ENCODE data around the gene CELF4. TPM values are rescaled to one million over a fixed set of nuclear protein-coding genes. Genes with fewer than 3 reads are reported as not detected.

CELF4 gene
- polyA plus RNA-seq, 1 experiment, result not detected

DNA sequence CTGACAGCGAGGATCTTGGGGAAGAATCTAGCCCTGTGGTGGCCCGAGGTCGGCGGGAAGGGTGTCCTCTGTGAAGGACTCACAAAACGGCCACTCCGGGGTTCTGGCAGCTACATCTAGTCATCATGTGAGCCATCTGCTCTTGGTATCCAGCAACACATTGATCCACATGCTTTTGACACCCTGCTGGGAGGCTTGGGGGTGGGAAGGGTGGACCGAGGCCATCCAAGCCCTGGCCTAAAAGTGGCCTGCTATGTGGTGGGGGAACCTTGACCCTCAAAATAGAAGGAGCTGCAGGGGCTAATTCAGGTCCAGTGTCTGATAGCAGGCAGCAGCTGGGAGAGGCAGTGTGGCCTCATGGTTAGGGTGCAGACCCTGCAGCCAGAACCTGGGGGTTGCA is 145.7 kb downstream of the CELF4 start:
- ChIA-PET CTCF (no interaction called here), POLR2A (no interaction called here)
- Histone ChIP-seq H3K4me3 (ENCODE audit: low read depth, low read length) (no peak overlapping the region), H3K36me3 (ENCODE audit: control insufficient read depth, insufficient read depth, low read length) (no peaks in the 10 kb centered on the region), H3K27me3 (ENCODE audit: control insufficient read depth, insufficient read depth, low read length) (no peaks in the 10 kb centered on the region)
- TF ChIP-seq, protein P1, sequence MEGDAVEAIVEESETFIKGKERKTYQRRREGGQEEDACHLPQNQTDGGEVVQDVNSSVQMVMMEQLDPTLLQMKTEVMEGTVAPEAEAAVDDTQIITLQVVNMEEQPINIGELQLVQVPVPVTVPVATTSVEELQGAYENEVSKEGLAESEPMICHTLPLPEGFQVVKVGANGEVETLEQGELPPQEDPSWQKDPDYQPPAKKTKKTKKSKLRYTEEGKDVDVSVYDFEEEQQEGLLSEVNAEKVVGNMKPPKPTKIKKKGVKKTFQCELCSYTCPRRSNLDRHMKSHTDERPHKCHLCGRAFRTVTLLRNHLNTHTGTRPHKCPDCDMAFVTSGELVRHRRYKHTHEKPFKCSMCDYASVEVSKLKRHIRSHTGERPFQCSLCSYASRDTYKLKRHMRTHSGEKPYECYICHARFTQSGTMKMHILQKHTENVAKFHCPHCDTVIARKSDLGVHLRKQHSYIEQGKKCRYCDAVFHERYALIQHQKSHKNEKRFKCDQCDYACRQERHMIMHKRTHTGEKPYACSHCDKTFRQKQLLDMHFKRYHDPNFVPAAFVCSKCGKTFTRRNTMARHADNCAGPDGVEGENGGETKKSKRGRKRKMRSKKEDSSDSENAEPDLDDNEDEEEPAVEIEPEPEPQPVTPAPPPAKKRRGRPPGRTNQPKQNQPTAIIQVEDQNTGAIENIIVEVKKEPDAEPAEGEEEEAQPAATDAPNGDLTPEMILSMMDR (IDR thresholded peaks at IDR 0.05; ENCODE audit: insufficient read depth, low read depth, low read length), result no peak
- no peak for DNase-seq (ENCODE audit: low read depth)

DNA sequence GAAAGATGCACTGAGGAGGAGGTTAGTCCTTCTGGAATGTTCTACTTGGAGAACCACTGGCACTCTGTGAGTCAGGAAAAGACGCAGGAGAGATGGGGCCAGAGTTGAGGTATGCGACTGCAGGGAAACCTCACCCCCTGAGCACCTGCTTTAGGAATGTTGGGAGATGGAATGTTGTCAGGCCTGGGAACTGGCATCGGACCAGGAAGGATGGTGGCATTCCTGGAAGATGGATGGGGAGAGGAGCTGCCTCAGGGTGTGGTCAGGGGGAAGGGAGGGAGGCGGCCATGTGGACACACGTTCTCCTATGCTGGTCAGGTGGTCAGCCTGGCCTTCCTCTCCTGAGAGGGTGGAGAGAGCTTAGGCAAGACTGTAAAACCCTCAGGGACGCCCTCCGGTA is 146.3 kb downstream of the CELF4 start:
- H3K4me3 ChIP-seq (ENCODE audit: low read depth, low read length), result no peak overlapping the region
- peak; percentile 41 for DNase-seq (ENCODE audit: low read depth)
- POLR2A ChIA-PET, result no interaction called here
- H3K27me3 ChIP-seq (ENCODE audit: control insufficient read depth, insufficient read depth, low read length), result no peaks in the 10 kb centered on the region
- H3K36me3 ChIP-seq (ENCODE audit: control insufficient read depth, insufficient read depth, low read length), result no peaks in the 10 kb centered on the region
- CTCF ChIA-PET, result interaction anchor here (0.5 kb wide), 1 partner anchor 78 kb away, joined by 3 read pairs; no protein-coding TSS in a partner anchor
- TF ChIP-seq, protein P1 (IDR thresholded peaks at IDR 0.05; ENCODE audit: insufficient read depth, low read depth, low read length), result no peak

DNA sequence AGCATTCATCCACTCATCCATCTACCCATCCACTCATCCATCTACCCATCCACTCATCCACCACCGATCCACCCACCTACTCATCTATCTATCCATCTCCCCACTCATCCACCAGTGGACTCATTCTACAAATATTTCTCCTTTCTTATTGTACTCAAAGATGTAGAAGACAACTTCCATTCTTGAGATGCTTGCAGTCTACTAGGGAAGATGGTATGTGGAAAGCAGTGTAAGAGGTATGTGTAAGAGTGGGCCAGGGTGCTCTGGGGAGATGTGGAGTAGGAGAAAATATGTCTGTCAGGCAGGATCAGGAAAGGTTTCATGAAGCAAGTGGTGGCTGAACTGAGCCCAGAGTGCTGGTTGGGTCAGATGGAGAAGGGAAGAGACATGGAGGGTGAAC is 150.8 kb downstream of the CELF4 start:
- TF ChIP-seq, protein P1 (IDR thresholded peaks at IDR 0.05; ENCODE audit: insufficient read depth, low read depth, low read length), result no peak
- H3K4me3 ChIP-seq (ENCODE audit: low read depth, low read length), result no peak overlapping the region
- POLR2A ChIA-PET, result no interaction called here
- DNase-seq (ENCODE audit: low read depth), result no peak
- no peaks in the 10 kb centered on the region for H3K27me3 ChIP-seq (ENCODE audit: control insufficient read depth, insufficient read depth, low read length)
- CTCF ChIA-PET, result no interaction called here
- no peaks in the 10 kb centered on the region for H3K36me3 ChIP-seq (ENCODE audit: control insufficient read depth, insufficient read depth, low read length)

DNA sequence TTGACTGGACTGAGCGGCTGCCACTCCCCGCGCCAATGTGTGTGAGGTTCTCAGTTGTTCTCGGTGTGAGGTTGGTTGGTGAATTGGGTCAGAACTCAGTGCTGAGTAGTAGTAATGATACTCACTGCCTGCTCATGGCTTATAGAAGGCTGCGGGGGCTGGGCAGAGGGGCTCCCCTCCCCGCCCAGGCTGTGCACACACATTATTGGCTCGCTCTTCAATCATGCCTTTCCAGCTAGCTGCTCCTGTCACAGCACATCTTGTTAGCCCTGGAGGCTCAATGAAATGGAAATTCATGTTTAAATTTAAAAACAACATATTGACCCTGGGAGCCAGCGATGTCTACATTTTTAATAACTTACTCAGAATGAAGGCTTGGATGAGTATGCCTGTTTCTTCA is 152.8 kb downstream of the CELF4 start:
- CTCF ChIA-PET, result no interaction called here

DNA sequence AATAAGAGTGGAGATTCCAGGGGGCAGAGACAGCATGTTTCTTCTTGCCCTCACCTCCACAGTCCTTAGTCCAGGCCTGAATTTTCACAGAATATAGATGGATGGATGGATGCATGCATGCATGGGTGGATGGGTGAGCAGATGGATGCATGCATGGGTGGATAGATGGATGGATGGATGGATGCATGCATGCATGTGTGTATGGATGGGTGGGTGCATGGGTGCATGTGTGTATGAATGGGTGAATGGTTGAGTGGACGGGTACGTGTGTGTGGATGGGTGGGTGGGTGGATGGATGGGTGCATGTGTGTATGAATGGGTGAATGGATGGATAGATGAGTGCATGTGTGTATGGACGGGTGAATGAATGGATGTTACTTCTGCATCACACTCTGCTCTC is 153.3 kb downstream of the CELF4 start:
- ChIA-PET POLR2A (no interaction called here), CTCF (no interaction called here)
- Histone ChIP-seq H3K27me3 (ENCODE audit: control insufficient read depth, insufficient read depth, low read length) (no peaks in the 10 kb centered on the region), H3K4me3 (ENCODE audit: low read depth, low read length) (no peak overlapping the region), H3K36me3 (ENCODE audit: control insufficient read depth, insufficient read depth, low read length) (no peaks in the 10 kb centered on the region)
- DNase-seq (ENCODE audit: low read depth), result no peak
- TF ChIP-seq, protein P1 (IDR thresholded peaks at IDR 0.05; ENCODE audit: insufficient read depth, low read depth, low read length), result no peak

More for the DNA sequence above, 152.8 kb downstream of the CELF4 start:
- Histone ChIP-seq H3K27me3 (ENCODE audit: control insufficient read depth, insufficient read depth, low read length) (no peaks in the 10 kb centered on the region), H3K4me3 (ENCODE audit: low read depth, low read length) (no peak overlapping the region), H3K36me3 (ENCODE audit: control insufficient read depth, insufficient read depth, low read length) (no peaks in the 10 kb centered on the region)
- TF ChIP-seq, protein P1 (IDR thresholded peaks at IDR 0.05; ENCODE audit: insufficient read depth, low read depth, low read length), result no peak
- POLR2A ChIA-PET, result no interaction called here
- no peak for DNase-seq (ENCODE audit: low read depth)
